Mucosa of descending colon (tissue), 3 donors: ENCODE results near the gene LIMD2. TPM values are rescaled to one million over a fixed set of nuclear protein-coding genes. Genes with fewer than 3 reads are reported as not detected.

Source experiments
- ATAC-seq: fragments of 200-7000 bp; cut with Tn5 transposase; one replicate; pipeline ENCODE4 v1.9.1; 2020; ENCODE audit warnings: mild to moderate bottlenecking, moderate library complexity
- DNase-seq, 3 donors: peaks; one replicate each; pipeline ENCODE4 v3.0.0-alpha.2; 2020
- H3K36me3 ChIP-seq: fragments of 200-600 bp; one replicate; pipeline ENCODE4 v1.8.0; 2021; ENCODE audit warnings: low read depth, mild to moderate bottlenecking
- H3K4me1 ChIP-seq: fragments of 200-600 bp; one replicate; pipeline ENCODE4 v1.8.0; 2021; ENCODE audit warnings: low read depth, mild to moderate bottlenecking
- H3K4me3 ChIP-seq: fragments of 200-600 bp; one replicate; pipeline ENCODE4 v1.8.0; 2021; ENCODE audit warnings: mild to moderate bottlenecking
- H3K9me3 ChIP-seq: fragments of 200-600 bp; one replicate; pipeline ENCODE4 v1.8.0; 2021; ENCODE audit warnings: mild to moderate bottlenecking
- CTCF ChIP-seq: fragments of 200-600 bp; IDR thresholded peaks from one replicate; pipeline ENCODE4 v1.8.0; 2022; ENCODE audit warnings: antibody characterized with exemption, mild to moderate bottlenecking
- intact Hi-C, 2 donors: fragments of 100-400 bp; cut with DNase I in 1 of 2; cut with micrococcal nuclease in 1 of 2; formaldehyde crosslinking; loops; one replicate each; pipeline versions ENCODE4 v1.11.0 to v1.11.1; 2022; cut with DNase I, micrococcal nuclease
- total RNA-seq, 3 donors: library from RNA; stranded (reverse); fragmentation: NEBNext Ultra II Directional in 2 of 3; extraction: Animal tissue kit (Norgen Biotek cat#: 25700) in 2 of 3; gene quantifications; one replicate each; pipeline versions ENCODE4 v1.2.1 to v1.2.4, GENCODE V29; 2021 to 2023
- donor health status: DM: no; HTN: no; CAD: no; lungs with moderate emphysema.
- donor health status: DM: no; HTN: no; CAD: no.
- donor health status: DM: no; HTN: yes; CAD: no.

LIMD2 gene
- total RNA-seq, 3 donors from 2014 or later: 5.6 to 13.2 (median 8.4) TPM

DNA sequence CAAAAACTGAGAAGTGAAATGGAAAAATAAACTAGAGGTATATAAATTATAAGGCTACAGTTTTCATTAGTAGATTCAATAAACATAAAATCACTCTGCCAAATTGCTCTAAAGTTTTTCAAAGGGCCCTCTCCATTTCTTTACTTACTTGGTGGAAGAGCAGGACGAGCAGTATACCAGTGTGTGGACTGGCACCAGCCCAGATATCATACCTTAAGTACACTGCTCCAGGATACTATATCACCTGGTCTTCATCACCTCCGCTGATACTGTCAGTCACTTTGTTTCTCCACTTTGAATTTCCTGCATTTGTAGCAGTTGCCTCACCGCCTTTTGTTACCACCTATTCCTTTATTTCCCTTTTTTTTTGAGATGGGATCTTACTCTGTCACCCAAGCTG is 40.1 kb downstream of the LIMD2 start:
- Histone ChIP-seq H3K9me3 (no peaks in the 10 kb centered on the region), H3K36me3 (no peaks in the 10 kb centered on the region), H3K4me1 (no peaks in the 10 kb centered on the region), H3K4me3 (no peak overlapping the region)
- no peak for ATAC-seq
- intact Hi-C loops: no loop called here
- no peak for TF ChIP-seq CTCF
- no peak for DNase-seq

GRCh38 chr17:63658366-63658765 is 41.6 kb downstream of the LIMD2 start:
- intact Hi-C loops: no loop called here
- Histone ChIP-seq H3K9me3 (no peaks in the 10 kb centered on the region), H3K4me3 (no peak overlapping the region), H3K36me3 (no peaks in the 10 kb centered on the region), H3K4me1 (no peaks in the 10 kb centered on the region)
- TF ChIP-seq CTCF: no peak
- no peak for DNase-seq
- no peak for ATAC-seq

- ATAC-seq (no peak), DNase-seq (no peak)
- intact Hi-C loops: no loop called here
These were observed 42.1 kb downstream of the LIMD2 start for GRCh38 chr17:63657786-63658185.

DNA sequence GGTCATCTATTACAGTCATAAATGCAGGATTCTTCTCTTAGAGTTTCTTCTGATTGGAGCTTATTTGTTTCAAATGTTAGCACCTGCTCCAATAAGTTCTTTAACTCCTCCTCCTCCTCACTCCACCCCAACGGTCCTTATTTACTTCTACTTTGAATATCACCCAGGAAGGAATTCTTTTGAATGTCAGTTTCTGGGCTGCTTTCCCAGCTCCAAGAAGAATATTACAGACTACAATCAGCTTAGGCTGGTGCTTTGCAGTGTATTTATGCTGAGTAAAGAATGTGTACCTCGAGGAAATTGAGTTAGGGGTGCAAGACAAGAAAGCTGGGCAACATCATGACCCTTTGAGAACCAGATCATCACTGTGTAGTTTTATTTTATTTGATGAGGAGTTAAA is 46.9 kb downstream of the LIMD2 start:
- Histone ChIP-seq H3K36me3 (no peaks in the 10 kb centered on the region), H3K4me3 (no peak overlapping the region), H3K4me1 (no peaks in the 10 kb centered on the region), H3K9me3 (no peaks in the 10 kb centered on the region)
- DNase-seq (no peak), ATAC-seq (peak; percentile 29)
- no peak for TF ChIP-seq CTCF
- intact Hi-C loops: no loop called here

More at GRCh38 chr17:63657786-63658185, 42.1 kb downstream of the LIMD2 start:
- Histone ChIP-seq H3K9me3 (no peaks in the 10 kb centered on the region), H3K4me1 (no peaks in the 10 kb centered on the region), H3K36me3 (no peaks in the 10 kb centered on the region), H3K4me3 (no peak overlapping the region)
- TF ChIP-seq CTCF: no peak

- no peaks in the 10 kb centered on the region for H3K9me3 ChIP-seq
- ATAC-seq (no peak), DNase-seq (no peak)
- no peaks in the 10 kb centered on the region for H3K4me1 ChIP-seq
- no peak overlapping the region for H3K4me3 ChIP-seq
- no peak for TF ChIP-seq CTCF
- H3K36me3 ChIP-seq: no peaks in the 10 kb centered on the region
- intact Hi-C loops: no loop called here
These were observed 47.8 kb downstream of the LIMD2 start for GRCh38 chr17:63652106-63652505.

DNA sequence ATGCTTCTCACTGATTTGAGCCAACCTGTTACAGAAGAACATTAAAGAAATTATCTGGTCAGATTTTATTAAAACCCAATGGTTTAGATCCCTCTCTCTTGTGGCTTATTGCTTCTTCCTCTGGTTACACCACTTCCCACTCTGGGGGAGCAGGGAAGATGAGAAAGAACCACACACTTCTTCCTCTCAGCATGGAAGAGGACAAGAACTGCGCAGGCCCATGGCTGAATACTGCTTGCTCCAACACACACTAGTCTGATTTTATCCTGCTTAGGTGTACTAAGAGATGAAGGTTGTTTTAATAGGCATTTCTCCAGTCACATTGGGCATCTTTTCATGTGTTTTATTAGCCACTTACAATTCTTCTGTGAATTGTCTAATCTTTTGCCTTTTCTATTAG is 50.1 kb downstream of the LIMD2 start:
- ATAC-seq: peak; percentile 43
- no peaks in the 10 kb centered on the region for H3K9me3 ChIP-seq
- DNase-seq: no peak
- H3K36me3 ChIP-seq: no peaks in the 10 kb centered on the region
- intact Hi-C loops: no loop called here
- no peaks in the 10 kb centered on the region for H3K4me1 ChIP-seq
- TF ChIP-seq CTCF: no peak
- H3K4me3 ChIP-seq: no peak overlapping the region
